HG03135 (cell line): ENCODE data around the gene LTBP2.

ENCODE experiments used
- ATAC-seq: cut with Tn5 transposase; IDR thresholded peaks from one replicate; pipeline ENCODE4 v1.9.1; 2021; ENCODE audit warnings: mild to moderate bottlenecking, moderate library complexity; ENCODE audit not compliant: unreplicated experiment

LTBP2 gene

GRCh38 chr14:74491956-74492775 lies 119.9 kb downstream of the LTBP2 start:
- no peak for ATAC-seq

GRCh38 chr14:74490486-74490885 lies 121.6 kb downstream of the LTBP2 start:
- ATAC-seq = no peak

GRCh38 chr14:74488786-74489397 lies 123.1 kb downstream of the LTBP2 start:
- ATAC-seq = no peak

- no peak for ATAC-seq
Observed at GRCh38 chr14:74486164-74486563, 125.9 kb downstream of the LTBP2 start.

GRCh38 chr14:74483321-74483720 lies 128.7 kb downstream of the LTBP2 start:
- no peak for ATAC-seq

GRCh38 chr14:74482571-74482970 lies 129.5 kb downstream of the LTBP2 start:
- ATAC-seq = no peak

GRCh38 chr14:74480046-74480445 lies 132.0 kb downstream of the LTBP2 start:
- ATAC-seq = no peak

- ATAC-seq = no peak
Observed at GRCh38 chr14:74478996-74479635, 132.9 kb downstream of the LTBP2 start.

GRCh38 chr14:74476607-74477006 lies 135.4 kb downstream of the LTBP2 start:
- ATAC-seq = no peak

GRCh38 chr14:74476107-74476506 lies 135.9 kb downstream of the LTBP2 start:
- ATAC-seq = no peak

- ATAC-seq = no peak
Observed at GRCh38 chr14:74475678-74476077, 136.4 kb downstream of the LTBP2 start.

GRCh38 chr14:74474376-74474775 lies 137.7 kb downstream of the LTBP2 start:
- no peak for ATAC-seq

GRCh38 chr14:74472601-74473000 lies 139.4 kb downstream of the LTBP2 start:
- no peak for ATAC-seq

- ATAC-seq = no peak
Observed at GRCh38 chr14:74469548-74470518, 142.2 kb downstream of the LTBP2 start.

GRCh38 chr14:74468513-74468912 lies 143.5 kb downstream of the LTBP2 start:
- ATAC-seq = no peak

- no peak for ATAC-seq
Observed at GRCh38 chr14:74465335-74465734, 146.7 kb downstream of the LTBP2 start.

GRCh38 chr14:74464785-74465184 lies 147.3 kb downstream of the LTBP2 start:
- ATAC-seq = no peak

- no peak for ATAC-seq
Observed at GRCh38 chr14:74463697-74464096, 148.3 kb downstream of the LTBP2 start.

GRCh38 chr14:74462993-74463392 lies 149.0 kb downstream of the LTBP2 start:
- no peak for ATAC-seq

GRCh38 chr14:74459976-74460375 lies 152.1 kb downstream of the LTBP2 start:
- no peak for ATAC-seq
